A549 (cell line): ENCODE results near the gene SLCO2A1.

ENCODE experiments used
- BHLHE40 ChIP-seq: IDR thresholded peaks from 2 replicates; pipeline ENCODE4 v1.6.1; 2012; ENCODE audit warnings: low read depth, low read length, inconsistent platforms
- CEBPB ChIP-seq, 2 experiments: fragments of >200 bp in 1 of 2; sonication (Bioruptor Twin) in 1 of 2; formaldehyde crosslinking in 1 of 2; IDR thresholded peaks; 2 replicates each; pipeline ENCODE4 v1.6.1; 2012 to 2016
- CHD2 ChIP-seq: fragments of 150-350 bp; IDR thresholded peaks from 2 replicates; pipeline ENCODE4 v1.6.1; 2014; ENCODE audit warnings: low read length; ENCODE audit not compliant: partially characterized antibody
- HEYL ChIP-seq: fragments of 250-450 bp; sonication (Bioruptor Pico); IDR thresholded peaks from 2 replicates; pipeline ENCODE4 v1.8.0; 2021; ENCODE audit warnings: mild to moderate bottlenecking, moderate library complexity
- MAFK ChIP-seq: fragments of 450-650 bp; IDR thresholded peaks from 2 replicates; pipeline ENCODE4 v1.6.1; 2014; ENCODE audit not compliant: partially characterized antibody
- NFE2L2 ChIP-seq: fragments of 150-350 bp; conservative IDR thresholded peaks from 2 replicates; pipeline ENCODE4 v1.6.1; 2014; ENCODE audit warnings: low read length
- POLR2A ChIP-seq: IDR thresholded peaks from 2 replicates; pipeline ENCODE4 v1.6.1; 2012; ENCODE audit warnings: mild to moderate bottlenecking, low read length
- TF ChIP-seq, protein P1 (sequence below): fragments of 450-650 bp; IDR thresholded peaks from 2 replicates; pipeline ENCODE4 v1.6.1; 2014; ENCODE audit warnings: antibody characterized with exemption
- TF ChIP-seq, protein P2 (sequence below): fragments of >200 bp; sonication (Bioruptor Twin); formaldehyde crosslinking; IDR thresholded peaks from 3 replicates; pipeline ENCODE4 v1.5.1; 2016

DNA sequence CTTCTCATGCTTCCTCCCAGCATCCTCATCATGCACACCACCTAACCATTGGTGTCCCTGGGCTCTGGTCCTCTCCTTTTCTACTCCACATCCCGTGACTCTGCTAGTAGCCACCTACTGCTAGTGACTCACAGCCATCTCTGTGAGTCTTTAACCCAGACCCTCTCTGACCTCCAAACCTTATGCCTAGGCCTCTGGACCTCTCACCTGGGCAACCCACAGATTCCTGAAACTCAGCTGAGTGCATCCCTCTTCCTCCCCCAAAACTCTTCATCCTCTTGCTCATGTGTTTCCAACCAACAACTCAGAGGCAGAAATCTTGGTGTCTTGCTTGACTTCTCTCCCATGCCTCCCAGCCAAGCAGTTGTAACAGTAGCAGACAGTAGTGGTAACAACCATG, 20.0 kb upstream of the SLCO2A1 start:
- TF ChIP-seq, protein P1, sequence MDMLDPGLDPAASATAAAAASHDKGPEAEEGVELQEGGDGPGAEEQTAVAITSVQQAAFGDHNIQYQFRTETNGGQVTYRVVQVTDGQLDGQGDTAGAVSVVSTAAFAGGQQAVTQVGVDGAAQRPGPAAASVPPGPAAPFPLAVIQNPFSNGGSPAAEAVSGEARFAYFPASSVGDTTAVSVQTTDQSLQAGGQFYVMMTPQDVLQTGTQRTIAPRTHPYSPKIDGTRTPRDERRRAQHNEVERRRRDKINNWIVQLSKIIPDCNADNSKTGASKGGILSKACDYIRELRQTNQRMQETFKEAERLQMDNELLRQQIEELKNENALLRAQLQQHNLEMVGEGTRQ: no peak
- TF ChIP-seq NFE2L2 (no peak), POLR2A (no peak), HEYL (no peak), CEBPB (IDR thresholded peaks at IDR 0.05) (no peak), CHD2 (no peak), BHLHE40 (no peak), MAFK (no peak)
- TF ChIP-seq, protein P2, sequence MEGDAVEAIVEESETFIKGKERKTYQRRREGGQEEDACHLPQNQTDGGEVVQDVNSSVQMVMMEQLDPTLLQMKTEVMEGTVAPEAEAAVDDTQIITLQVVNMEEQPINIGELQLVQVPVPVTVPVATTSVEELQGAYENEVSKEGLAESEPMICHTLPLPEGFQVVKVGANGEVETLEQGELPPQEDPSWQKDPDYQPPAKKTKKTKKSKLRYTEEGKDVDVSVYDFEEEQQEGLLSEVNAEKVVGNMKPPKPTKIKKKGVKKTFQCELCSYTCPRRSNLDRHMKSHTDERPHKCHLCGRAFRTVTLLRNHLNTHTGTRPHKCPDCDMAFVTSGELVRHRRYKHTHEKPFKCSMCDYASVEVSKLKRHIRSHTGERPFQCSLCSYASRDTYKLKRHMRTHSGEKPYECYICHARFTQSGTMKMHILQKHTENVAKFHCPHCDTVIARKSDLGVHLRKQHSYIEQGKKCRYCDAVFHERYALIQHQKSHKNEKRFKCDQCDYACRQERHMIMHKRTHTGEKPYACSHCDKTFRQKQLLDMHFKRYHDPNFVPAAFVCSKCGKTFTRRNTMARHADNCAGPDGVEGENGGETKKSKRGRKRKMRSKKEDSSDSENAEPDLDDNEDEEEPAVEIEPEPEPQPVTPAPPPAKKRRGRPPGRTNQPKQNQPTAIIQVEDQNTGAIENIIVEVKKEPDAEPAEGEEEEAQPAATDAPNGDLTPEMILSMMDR: no peak
